HG03354 (cell line): ENCODE measurements around the gene ZNF592.

Experiments used
- ATAC-seq: cut with Tn5 transposase; IDR thresholded peaks from one replicate; pipeline ENCODE4 v1.9.1; 2021; ENCODE audit warnings: mild to moderate bottlenecking; ENCODE audit not compliant: unreplicated experiment, poor library complexity, severe bottlenecking

Gene ZNF592

DNA sequence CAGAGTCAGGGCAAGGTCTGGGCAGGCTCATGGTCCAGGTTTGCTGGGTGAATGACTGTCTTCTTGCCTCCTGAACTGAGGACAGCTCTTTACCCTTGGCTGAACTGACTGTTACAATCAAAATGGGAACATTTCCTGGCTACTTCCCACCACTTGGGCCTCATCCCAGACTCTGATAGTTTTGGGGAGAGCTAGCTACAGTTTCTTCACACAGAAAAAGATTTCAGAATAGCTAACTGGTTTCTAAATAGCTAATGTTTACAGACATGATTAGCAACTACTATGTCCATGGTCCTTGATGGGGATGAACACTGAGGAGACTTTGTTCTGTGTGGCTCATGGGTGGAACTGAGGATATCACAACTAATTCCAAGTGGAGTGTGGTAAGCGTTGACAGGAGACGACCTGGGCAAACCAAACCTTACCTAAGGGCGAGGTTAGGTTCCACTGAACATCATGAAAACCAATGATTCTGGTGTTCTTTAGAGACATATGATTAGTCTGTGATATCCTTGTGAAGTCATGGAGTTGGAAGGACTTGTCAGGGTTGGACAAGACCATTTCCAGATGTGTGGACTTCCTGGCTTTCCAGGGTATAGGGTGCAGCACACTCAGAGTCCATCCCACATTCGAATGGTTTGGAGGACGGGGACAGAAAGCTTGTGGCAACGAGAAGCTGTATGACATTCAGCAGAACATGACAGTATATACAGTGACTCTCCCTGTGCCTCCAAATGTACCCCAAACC lies 76.0 kb downstream of the ZNF592 start:
- no peak for ATAC-seq

DNA sequence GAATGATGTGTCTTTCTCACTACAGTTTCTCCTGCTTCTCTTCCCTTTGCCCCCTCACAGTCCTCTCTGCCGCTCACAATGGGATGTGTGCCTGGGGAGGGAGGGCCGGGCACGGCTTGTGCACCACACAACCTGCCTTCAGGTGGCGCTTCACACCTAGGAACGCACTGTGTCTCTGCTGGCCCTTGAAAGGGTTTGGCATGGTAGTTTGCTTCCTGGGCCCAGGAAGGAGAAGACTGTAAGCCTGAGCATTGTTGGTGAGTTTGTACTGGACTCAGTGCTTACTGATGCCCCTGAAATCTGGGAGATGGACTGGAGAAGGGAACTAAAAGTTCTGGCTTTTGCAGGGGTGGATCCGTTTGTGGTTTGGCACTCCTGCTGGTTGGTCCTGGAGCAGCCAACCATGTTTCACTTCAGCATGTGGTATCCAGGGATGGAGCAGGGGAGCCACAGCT lies 78.0 kb downstream of the ZNF592 start:
- no peak for ATAC-seq

DNA sequence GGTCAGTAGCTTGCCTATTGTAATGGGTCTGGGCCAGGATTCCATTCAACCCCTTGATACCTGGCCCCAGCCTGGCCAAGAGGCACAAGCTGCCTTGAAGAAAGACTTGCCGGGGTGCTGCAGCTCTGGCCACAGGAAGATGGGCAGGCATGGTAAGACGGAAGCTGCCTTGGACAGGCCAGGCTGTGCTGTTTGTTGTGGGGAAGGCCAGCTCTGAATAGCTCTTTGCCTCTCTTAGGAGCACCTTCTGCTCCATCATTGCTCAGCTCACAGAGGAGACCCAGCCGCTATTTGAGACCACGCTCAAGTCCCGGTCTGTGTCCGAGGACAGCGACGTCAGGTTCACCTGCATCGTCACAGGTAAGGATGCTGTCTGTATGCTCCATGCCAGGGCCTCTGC lies 78.9 kb downstream of the ZNF592 start:
- no peak for ATAC-seq

DNA sequence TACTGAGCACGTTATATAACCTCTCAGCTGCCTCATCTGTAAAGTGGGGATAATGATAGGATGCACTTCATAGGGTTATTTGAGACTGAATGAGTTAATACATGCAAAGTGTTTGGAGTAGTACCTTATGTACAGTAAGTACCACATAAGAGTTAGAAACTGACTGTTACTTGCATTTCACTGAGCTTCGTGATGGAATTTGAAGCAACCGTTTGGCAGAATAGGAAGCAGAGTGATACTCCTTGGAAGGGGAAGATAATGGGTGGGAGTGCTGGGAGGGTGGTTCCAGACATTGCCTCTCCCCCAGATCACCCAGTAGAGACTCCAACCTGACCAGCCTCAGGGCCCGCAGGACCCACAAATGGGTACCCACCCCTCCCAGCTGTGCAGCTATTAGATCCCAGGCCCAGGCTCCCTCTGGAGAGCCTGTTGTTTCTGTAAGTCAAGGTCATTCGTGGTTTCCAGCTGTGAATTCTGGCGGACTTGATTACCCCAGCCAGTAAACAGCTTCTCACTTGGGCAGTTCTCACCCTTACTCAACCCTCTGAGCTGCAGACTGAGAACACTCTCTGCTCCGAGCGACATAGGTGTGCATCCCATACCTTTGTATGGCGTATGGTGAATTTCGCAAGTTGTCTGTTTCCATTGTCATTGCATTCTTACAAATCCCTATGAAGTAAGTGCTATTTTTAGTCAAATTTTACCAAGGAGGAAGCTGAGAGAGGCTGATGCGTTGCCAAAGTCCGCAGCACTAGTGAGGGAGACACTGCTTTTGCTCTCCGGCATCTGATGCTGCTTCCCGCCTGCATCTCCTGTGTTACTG lies 79.9 kb downstream of the ZNF592 start:
- ATAC-seq: no peak

DNA sequence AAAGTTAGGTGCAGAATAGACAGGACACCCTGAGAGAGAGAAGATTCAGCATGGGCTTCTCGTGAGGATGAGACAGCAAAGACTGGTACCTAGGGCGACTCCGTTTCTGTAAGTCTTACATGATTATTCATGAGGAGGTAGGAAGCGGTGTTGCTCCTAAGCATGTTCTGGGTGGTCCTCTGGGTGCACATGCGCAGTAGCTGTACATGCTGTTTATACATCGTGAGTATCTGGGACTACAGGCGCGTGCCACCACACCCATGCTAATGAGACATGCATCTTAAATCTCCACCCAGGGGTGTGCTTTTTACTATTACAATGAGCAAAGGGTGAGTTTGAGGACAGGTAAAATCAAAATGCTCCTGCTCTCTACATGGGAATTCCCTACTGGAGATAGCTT lies 81.0 kb downstream of the ZNF592 start:
- ATAC-seq: no peak

DNA sequence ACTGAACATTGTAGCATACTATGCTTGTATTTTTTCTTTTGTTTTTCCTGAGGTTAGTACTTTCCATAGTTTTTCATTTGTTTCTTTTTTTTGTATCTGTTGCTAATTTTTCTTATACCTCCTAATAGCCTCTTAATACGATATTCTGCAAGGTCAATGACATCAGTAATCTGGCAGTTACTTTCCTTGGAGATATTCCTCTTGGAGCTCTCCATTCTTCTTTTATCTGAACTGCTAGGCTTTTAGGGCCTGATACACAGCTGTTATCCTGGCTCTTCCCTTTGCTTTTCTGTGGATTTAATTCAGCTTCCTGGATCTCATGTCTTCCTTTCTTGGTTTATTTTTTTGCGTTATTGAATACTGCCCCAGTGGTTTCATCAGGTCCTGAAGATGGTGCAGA lies 81.6 kb downstream of the ZNF592 start:
- ATAC-seq: no peak

DNA sequence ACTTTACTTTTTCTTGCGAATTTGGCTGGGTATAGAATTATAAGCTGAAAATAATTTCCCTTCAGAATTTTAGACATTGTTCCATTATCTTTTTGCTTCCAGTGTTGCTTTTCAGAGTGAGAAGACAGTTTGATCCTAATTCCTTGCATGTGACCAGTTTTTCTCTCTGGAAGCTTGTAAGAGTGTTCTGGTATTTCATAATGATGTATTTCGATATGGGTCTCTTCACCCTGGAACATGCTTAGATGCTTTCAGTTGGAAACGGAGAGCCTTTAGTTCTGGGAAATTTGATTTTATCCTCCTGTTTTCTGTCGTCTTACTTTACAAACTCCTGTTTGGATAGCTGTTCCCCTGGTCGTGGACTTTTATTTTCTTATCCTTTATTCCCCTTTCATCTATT lies 82.6 kb downstream of the ZNF592 start:
- ATAC-seq: no peak

DNA sequence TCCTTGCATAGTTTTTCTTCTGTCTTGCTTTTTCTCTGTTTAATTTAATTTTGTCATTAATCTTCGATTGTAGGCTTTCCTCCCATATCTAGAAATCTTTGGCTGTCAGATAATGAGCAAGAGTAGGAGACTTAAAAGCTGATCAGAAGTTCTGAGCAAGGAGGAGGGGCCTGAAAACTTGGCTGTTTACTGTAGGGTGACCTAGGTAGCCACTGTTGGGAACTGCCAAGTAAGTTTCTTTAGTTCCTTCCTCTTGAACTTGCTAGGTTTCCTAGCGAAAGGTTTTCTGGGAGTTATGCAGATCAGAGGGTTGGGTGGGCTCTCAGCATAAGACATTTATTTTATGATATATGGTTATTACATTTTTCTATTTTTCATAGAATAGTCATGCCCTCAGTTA lies 83.2 kb downstream of the ZNF592 start:
- ATAC-seq: no peak

DNA sequence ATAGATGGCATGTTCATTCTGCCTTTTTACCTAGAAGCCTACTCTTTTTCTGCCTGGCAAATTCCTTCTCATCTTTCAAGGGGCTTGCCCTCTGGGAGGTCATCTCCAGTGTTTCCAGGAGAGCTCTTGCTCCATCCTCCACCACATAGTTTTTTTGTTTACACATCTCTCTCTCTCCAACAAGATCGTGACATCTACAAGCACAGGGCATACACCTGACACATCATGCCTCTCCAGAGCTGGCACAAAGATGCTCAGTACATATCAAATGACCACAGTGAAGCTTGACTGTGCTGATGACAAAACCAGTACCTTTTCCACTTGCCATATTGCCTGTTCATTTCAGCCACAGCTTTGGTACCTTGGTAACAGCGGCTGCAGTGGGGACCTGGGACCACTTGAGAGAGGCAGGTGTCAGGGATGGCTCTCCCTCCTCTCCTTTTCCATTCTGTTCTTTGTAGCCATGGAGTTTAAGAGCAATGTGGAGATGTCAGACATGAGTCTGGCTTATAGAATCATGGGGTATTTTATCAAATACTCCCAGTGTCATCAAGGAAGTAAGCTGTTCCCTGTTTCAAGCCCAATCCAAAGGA lies 84.2 kb downstream of the ZNF592 start:
- no peak for ATAC-seq

DNA sequence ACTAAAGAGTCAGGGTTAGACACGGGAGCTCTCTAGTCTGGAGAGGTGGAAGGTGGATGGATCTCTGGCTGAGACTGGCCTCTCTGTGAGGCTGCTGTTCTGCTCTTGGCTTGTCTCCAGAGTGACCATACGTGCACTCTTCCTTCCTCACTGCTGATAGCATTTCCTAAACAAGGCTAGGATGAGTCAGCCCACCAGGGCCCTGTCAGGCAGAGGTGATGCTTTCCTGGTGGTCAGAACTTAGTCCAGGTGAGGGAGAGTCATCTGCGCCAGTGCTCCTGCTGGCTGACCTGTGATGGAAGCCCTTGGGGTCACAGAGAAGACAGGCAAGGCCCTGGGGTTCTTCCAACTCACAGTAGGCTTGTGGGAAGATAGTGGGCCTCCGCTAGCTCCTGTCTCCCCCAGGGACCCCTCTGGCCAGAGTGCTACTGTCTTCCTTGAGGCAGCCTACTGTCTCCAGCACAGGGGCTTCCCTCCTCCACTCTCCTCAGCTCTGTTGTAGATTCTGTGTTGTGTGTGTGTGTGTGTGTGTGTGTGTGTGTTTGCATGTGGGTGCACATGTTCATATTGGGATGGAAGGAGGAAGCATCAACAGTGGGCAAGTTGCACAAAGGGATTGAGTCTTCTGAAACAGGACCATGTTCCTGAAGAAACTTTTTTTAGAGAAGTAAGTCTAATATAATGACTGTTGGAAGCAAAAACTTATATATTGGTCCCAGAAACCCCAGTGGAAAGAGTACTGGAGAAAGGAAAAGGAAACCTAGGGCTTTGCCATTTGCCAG lies 85.2 kb downstream of the ZNF592 start:
- ATAC-seq: no peak

DNA sequence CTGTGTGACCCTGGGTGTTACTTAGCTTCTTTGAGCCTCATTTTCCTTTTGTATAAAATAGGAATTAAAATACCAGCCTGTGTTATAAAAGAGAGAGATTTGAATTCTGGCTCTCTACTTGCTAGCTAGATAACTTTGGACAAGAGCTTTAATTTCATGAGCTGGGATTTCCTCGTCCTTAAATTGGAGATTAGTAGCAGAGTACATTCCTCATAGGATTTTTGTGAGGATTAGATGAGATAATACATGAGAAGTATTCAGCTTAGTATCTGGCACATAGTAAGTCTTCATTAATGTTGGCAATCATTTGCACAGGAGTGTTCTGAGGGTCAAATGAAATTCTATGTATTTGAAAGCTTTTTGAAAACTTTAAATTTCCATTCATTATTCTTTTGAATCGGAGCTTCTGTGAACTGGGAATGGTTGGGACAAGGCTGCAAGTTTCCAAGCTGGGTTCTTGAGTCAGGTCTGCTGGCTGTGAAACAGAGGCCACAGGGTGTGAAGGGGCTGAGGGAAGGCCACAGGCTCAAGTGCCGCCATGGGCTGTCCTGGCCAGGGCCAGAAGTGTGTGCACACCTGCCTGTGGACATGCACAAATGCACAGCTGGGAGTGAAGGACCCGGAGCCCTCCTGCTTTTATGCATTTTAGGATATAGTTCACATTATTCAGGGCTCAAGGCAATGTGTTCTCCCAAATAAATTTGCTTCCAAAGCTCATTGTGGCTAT lies 86.0 kb downstream of the ZNF592 start:
- ATAC-seq: no peak

DNA sequence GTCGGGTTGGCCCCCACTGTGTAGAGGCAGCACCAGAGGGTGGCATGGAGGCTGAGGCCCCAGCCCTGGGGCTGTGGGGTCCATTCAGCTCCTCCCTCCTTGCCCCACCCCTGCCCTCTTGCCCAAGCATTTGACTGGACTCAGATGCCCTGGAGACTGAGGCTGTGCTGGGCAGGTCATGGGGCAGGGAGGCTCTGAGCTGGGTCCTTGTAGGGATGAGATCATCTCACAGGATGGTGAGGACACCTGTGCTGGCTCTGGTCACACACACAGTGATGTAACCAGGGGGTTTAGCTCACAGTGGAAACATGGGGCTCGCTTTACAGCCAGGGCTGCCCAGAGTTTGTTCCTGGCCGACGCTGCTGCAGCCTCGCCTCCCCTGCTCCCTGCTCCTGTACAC lies 86.6 kb downstream of the ZNF592 start:
- no peak for ATAC-seq

DNA sequence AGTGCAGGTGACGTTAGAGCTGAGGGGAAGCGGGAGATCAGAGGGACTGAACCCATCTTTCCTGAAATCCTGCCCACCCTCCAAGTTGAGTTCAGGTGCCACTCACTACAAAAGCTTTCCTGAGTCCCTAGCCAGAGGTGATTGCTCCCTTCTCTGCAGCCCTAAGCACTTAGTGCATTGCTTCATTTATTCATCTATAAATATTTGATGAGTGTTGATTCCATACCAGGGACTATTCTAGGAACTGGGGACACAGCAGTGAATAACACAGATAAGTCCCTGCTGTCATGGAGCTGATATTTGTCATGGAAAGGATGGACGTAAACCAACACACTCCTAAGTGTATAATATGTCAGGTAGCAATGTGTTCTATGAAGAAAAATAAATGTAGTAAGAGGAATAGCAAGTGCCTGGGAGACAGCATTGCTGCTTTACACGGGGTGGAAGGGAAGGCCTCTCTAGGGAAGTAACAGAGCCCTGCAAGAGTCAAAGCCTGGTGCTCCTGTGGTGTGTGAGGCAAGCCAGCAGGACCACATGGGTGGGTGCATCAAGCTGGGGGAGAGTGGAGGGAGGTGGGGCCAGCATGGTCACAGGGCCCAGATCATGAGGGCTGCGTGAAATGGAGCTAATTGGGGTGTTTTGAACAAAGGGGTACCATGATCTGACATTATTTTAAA lies 87.4 kb downstream of the ZNF592 start:
- no peak for ATAC-seq

DNA sequence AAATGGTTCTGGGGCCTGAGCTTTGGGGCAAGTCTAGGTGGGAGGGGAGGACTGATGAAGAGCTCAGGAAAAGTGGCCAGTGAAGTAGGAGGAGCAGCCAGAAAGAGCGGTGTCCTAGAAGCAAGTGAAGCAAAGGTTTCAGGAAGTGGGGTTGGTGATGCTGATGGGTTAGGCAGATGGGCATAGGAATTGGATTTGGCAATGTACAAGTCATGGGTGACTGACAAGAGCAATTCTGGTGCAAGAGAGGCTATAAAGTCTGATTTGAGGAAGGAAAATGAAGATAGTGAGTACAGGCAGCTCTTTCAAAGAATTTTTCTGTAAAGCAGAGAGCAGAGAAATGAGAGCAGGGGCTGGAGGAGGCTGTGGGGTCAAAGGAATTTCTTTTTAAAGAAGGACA lies 88.5 kb downstream of the ZNF592 start:
- ATAC-seq: no peak

DNA sequence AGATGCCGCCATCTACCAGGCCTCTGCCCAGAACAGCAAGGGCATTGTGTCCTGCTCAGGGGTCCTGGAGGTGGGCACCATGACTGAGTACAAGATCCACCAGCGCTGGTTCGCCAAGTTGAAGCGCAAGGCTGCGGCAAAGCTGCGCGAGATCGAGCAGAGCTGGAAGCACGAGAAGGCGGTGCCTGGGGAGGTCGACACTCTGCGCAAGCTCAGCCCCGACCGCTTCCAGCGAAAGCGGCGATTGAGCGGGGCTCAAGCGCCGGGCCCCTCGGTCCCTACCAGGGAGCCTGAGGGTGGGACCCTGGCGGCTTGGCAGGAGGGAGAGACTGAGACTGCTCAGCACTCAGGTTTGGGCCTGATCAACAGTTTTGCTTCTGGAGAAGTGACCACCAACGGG lies 91.3 kb downstream of the ZNF592 start:
- ATAC-seq: no peak

DNA sequence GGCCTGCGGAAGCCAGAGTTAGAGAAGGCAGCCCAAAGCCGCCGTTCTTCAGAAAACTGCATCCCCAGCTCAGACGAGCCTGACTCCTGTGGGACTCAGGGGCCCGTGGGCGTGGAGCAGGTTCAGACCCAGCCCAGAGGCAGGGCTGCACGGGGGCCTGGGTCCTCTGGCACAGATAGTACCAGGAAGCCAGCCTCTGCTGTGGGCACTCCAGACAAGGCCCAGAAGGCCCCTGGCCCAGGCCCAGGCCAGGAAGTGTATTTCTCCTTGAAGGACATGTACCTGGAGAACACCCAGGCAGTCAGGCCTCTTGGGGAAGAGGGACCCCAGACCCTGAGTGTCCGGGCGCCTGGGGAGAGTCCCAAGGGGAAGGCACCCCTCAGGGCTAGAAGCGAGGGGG lies 91.9 kb downstream of the ZNF592 start:
- ATAC-seq: no peak

DNA sequence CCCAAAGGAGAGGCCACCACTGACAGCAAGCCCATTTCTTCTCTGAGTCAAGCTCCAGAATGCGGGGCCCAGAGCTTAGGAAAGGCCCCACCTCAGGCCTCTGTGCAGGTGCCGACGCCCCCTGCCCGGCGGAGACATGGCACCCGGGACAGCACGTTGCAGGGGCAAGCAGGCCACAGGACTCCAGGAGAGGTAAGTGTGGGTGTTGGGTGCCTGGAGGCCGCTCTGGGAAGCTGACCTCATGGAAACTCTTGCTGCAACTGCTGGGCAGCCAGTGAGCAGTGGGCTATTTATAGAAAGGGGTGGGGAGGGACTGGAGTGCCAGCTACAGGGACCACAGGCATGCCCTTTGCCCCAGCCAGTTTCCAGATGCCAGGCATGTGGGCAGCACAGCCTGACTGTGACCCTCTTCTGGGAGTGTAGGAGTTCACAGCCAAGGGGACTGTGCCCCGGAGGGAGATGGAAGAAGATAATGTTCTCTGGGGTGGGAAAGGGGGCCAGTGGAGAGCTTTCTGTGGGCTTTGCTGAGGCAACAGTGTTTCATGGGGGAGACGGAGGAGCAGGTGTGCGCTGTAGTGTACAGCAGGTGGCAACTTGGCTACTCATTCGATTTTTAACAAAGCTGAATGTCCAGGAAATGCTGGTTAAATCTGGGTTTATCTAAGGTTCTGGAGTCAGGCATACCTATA lies 92.5 kb downstream of the ZNF592 start:
- no peak for ATAC-seq

DNA sequence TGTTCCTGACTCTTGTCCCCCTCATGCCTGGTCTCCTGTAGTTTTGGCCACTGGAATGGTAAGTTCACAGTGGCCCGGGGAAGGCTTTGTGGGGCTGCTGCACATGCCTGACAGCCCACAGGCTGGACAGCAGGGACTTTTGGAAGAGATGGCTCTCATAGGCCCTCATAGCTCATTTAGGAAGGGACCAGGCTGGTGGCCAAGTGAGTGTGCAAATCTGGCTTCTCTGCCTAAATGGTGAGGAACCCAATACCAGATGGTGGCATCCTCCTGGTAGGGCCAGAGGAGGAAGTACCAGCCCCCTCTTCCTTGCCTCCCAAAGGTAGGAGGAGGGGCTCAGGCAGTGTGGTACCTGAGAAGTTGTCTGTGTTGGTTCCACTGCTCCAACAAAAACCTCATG lies 94.4 kb downstream of the ZNF592 start:
- no peak for ATAC-seq
